Keratinocyte (primary cell): ENCODE results near the gene ZNF506. TPM values are rescaled to one million over a fixed set of nuclear protein-coding genes. Genes with fewer than 3 reads are reported as not detected.

ENCODE experiments used
- DNase-seq: peaks from one replicate; pipeline ENCODE4 v3.0.0-alpha.2; 2011; ENCODE audit warnings: low read depth, missing footprints, low spot score
- FAIRE-seq: peaks from 2 replicates; lab custom pipeline; 2011; peaks lifted over from hg19 to GRCh38; lab: Jason Lieb, UNC
- H2AFZ ChIP-seq: 2 replicates; pipeline ENCODE4 v1.6.0; 2012; ENCODE audit warnings: low read length, control low read depth, inconsistent platforms; ENCODE audit not compliant: control insufficient read depth
- H3K27ac ChIP-seq: 2 replicates; pipeline ENCODE4 v1.5.1; 2011; ENCODE audit warnings: low read length; ENCODE audit not compliant: control insufficient read depth, insufficient read depth
- H3K27me3 ChIP-seq: 3 replicates; pipeline ENCODE4 v1.6.0; 2011; ENCODE audit warnings: low read length; ENCODE audit not compliant: control insufficient read depth, insufficient read depth; ENCODE audit errors: extremely low read depth
- H3K36me3 ChIP-seq, 2 experiments: 2 replicates in 1 of 2; 3 replicates in 1 of 2; pipeline ENCODE4 v1.5.1; 2011; ENCODE audit warnings: low read length in 2 of 2, mild to moderate bottlenecking in 1 of 2; ENCODE audit not compliant: control insufficient read depth in 2 of 2, insufficient read depth in 2 of 2; ENCODE audit errors: extremely low read depth in 1 of 2
- H3K4me1 ChIP-seq: 3 replicates; pipeline ENCODE4 v1.5.1; 2011; ENCODE audit warnings: low read length; ENCODE audit not compliant: control insufficient read depth, insufficient read depth; ENCODE audit errors: extremely low read depth
- H3K4me2 ChIP-seq: 3 replicates; pipeline ENCODE4 v1.6.0; 2011; ENCODE audit warnings: low read depth, low read length; ENCODE audit not compliant: control insufficient read depth, insufficient read depth; ENCODE audit errors: extremely low read depth
- H3K4me3 ChIP-seq, 3 experiments: fragments of 200-600 bp in 1 of 3; sonication (generic) in 1 of 3; 2 replicates in 2 of 3; 3 replicates in 1 of 3; pipeline ENCODE4 v1.5.1; 2011 to 2016; ENCODE audit warnings: low read length in 3 of 3, mild to moderate bottlenecking in 3 of 3, control low read depth in 2 of 3, inconsistent platforms in 1 of 3, low read depth in 1 of 3, mixed read lengths in 1 of 3, mixed run types in 1 of 3, moderate library complexity in 1 of 3; ENCODE audit not compliant: control insufficient read depth in 2 of 3, insufficient read depth in 2 of 3; ENCODE audit errors: extremely low read depth in 1 of 3
- H3K79me2 ChIP-seq: 2 replicates; pipeline ENCODE4 v1.6.0; 2012; ENCODE audit warnings: low read length; ENCODE audit not compliant: control insufficient read depth, insufficient read depth
- H3K9ac ChIP-seq: 3 replicates; pipeline ENCODE4 v1.6.0; 2011; ENCODE audit warnings: low read length; ENCODE audit not compliant: control insufficient read depth, insufficient read depth; ENCODE audit errors: extremely low read depth
- H3K9me1 ChIP-seq: 3 replicates; pipeline ENCODE4 v1.6.0; 2011; ENCODE audit warnings: low read length; ENCODE audit not compliant: control insufficient read depth, insufficient read depth; ENCODE audit errors: extremely low read depth
- H3K9me3 ChIP-seq: 2 replicates; pipeline ENCODE4 v1.5.1; 2012; ENCODE audit warnings: low read depth, low read length; ENCODE audit not compliant: control insufficient read depth
- H4K20me1 ChIP-seq: 3 replicates; pipeline ENCODE4 v1.6.0; 2011; ENCODE audit warnings: low read length; ENCODE audit not compliant: control insufficient read depth, insufficient read depth; ENCODE audit errors: extremely low read depth
- CTCF ChIP-seq, 3 experiments: IDR thresholded peaks in 1 of 3; conservative IDR thresholded peaks in 1 of 3; optimal IDR thresholded peaks in 1 of 3; 2 replicates in 2 of 3; 3 replicates in 1 of 3; pipeline versions ENCODE3 to v1.5.1; 2011; ENCODE audit warnings: low read length in 3 of 3, mild to moderate bottlenecking in 3 of 3, moderate library complexity in 2 of 3, control low read depth in 1 of 3, inconsistent platforms in 1 of 3; ENCODE audit not compliant: insufficient read depth in 2 of 3; ENCODE audit errors: extremely low read depth in 1 of 3
- EZH2 ChIP-seq: IDR thresholded peaks from one replicate; pipeline ENCODE4 v1.6.1; 2012; ENCODE audit warnings: inconsistent platforms, mild to moderate bottlenecking, low read length, moderate library complexity
- dilution Hi-C: fragments of 300-500 bp; cut with MboI; formaldehyde crosslinking; loops from one replicate; pipeline ENCODE4 v1.7.0; 2020; ENCODE audit warnings: low sequenced_read_pairs; ENCODE audit not compliant: extremely low pct_ligation_motif_present
- polyA plus RNA-seq, 5 experiments: library from polyadenylated mRNA; depleted of rRNA in 3 of 5; stranded (reverse) in 3 of 5; stranded (forward) in 1 of 5; unstranded in 1 of 5; fragments of >200 nt; gene quantifications; 1 replicate in 1 of 5; 2 replicates in 3 of 5; 3 replicates in 1 of 5; pipeline versions ENCODE4 v1.2.1 to v1.2.3, GENCODE V29; 2011 to 2012; ENCODE audit warnings: missing spikeins in 2 of 5, low read depth in 1 of 5, low replicate concordance in 1 of 5

The ZNF506 gene
- polyA plus RNA-seq, 1 donor (not counting 4 experiments of a cell fraction or from before 2014, with no cell fraction given) = 9.7 TPM

- Histone ChIP-seq H4K20me1 (no peaks in the 10 kb centered on the region), H3K27me3 (no peaks in the 10 kb centered on the region), H3K9ac (no peak overlapping the region), H3K79me2 (no peaks in the 10 kb centered on the region), H3K4me1 (no peaks in the 10 kb centered on the region), H3K4me3 (no peak overlapping the region), H3K36me3 (no peaks in the 10 kb centered on the region), H3K9me1 (no peaks in the 10 kb centered on the region), H3K4me2 (no peak overlapping the region), H3K27ac (no peak overlapping the region), H2AFZ (no peak overlapping the region), H3K9me3 (peaks cover 3% of the 10 kb centered on the region)
- TF ChIP-seq EZH2 (no peak), CTCF (optimal IDR thresholded peaks at IDR 0.05 in 1 of 3, IDR thresholded peaks at IDR 0.05 in 1 of 3, conservative IDR thresholded peaks at IDR 0.05 in 1 of 3; ENCODE audit: extremely low read depth in 1 of 3, insufficient read depth in 2 of 3, low read length in 3 of 3) (no peak)
- no peak for FAIRE-seq
- DNase-seq = no peak
- dilution Hi-C loops = no loop called here
Measured at GRCh38 chr19:19758164-19758563, 63.4 kb downstream of the ZNF506 start.

GRCh38 chr19:19752760-19753403 lies 68.7 kb downstream of the ZNF506 start:
- no peak overlapping the region for H3K4me3 ChIP-seq
- peaks cover 28% of the 10 kb centered on the region for H3K9me3 ChIP-seq
- H3K9ac ChIP-seq = no peak overlapping the region
- no peaks in the 10 kb centered on the region for H3K9me1 ChIP-seq
- H3K4me1 ChIP-seq = no peaks in the 10 kb centered on the region
- H3K36me3 ChIP-seq = no peaks in the 10 kb centered on the region
- DNase-seq (no peak), FAIRE-seq (no peak)
- H3K27ac ChIP-seq = no peak overlapping the region
- dilution Hi-C loops = no loop called here
- TF ChIP-seq CTCF (optimal IDR thresholded peaks at IDR 0.05 in 1 of 3, IDR thresholded peaks at IDR 0.05 in 1 of 3, conservative IDR thresholded peaks at IDR 0.05 in 1 of 3; ENCODE audit: extremely low read depth in 1 of 3, insufficient read depth in 2 of 3, low read length in 3 of 3) (no peak), EZH2 (no peak)
- no peak overlapping the region for H3K4me2 ChIP-seq
- H4K20me1 ChIP-seq = no peaks in the 10 kb centered on the region
- no peaks in the 10 kb centered on the region for H3K27me3 ChIP-seq
- H2AFZ ChIP-seq = no peak overlapping the region
- H3K79me2 ChIP-seq = no peaks in the 10 kb centered on the region
